ES-I3 (cell line): ENCODE measurements around the gene NOTCH1.

Source experiments
- H3K36me3 ChIP-seq: 2 replicates; pipeline ENCODE4 v1.6.1; 2013; ENCODE audit warnings: mild to moderate bottlenecking, low read length, control low read depth, moderate library complexity; ENCODE audit not compliant: insufficient read depth
- H3K4me1 ChIP-seq: 2 replicates; pipeline ENCODE4 v1.6.1; 2013; ENCODE audit warnings: mild to moderate bottlenecking, control low read depth, low read length; ENCODE audit not compliant: insufficient read depth
- H3K9ac ChIP-seq: 2 replicates; pipeline ENCODE4 v1.6.1; 2013; ENCODE audit warnings: low read depth, mild to moderate bottlenecking, low read length, moderate library complexity
- H3K9me3 ChIP-seq: 2 replicates; pipeline ENCODE4 v1.6.1; 2013; ENCODE audit warnings: mild to moderate bottlenecking, low read length, moderate library complexity; ENCODE audit not compliant: control insufficient read depth, insufficient read depth

The NOTCH1 gene

GRCh38 chr9:136549010-136549980 lies 3.4 kb upstream of the NOTCH1 start:
- Histone ChIP-seq H3K36me3 (no peaks in the 10 kb centered on the region), H3K9me3 (no peaks in the 10 kb centered on the region), H3K9ac (no peak overlapping the region), H3K4me1 (peaks cover 38% of the 10 kb centered on the region; the same call in 1 of the 2 replicates)

- Histone ChIP-seq H3K9me3 (no peaks in the 10 kb centered on the region), H3K9ac (peak overlapping the region; percentile 79; the same call in 1 of the 2 replicates), H3K36me3 (peaks cover 4% of the 10 kb centered on the region; the same call in 1 of the 2 replicates), H3K4me1 (peaks cover 38% of the 10 kb centered on the region; the same call in 1 of the 2 replicates)
Measured at GRCh38 chr9:136547508-136548215, 1.8 kb upstream of the NOTCH1 start.

- Histone ChIP-seq H3K9me3 (no peaks in the 10 kb centered on the region), H3K36me3 (peaks cover 4% of the 10 kb centered on the region; the same call in 1 of the 2 replicates), H3K9ac (peak overlapping the region; percentile 79), H3K4me1 (peaks cover 38% of the 10 kb centered on the region; the same call in 1 of the 2 replicates)
Measured at GRCh38 chr9:136546697-136547501, 1.1 kb upstream of the NOTCH1 start.

- Histone ChIP-seq H3K9ac (peak overlapping the region; percentile 94), H3K9me3 (no peaks in the 10 kb centered on the region), H3K36me3 (peaks cover 4% of the 10 kb centered on the region; the same call in 1 of the 2 replicates), H3K4me1 (peaks cover 34% of the 10 kb centered on the region; the same call in 1 of the 2 replicates)
Measured at GRCh38 chr9:136545692-136545964, 220 bp downstream of the NOTCH1 start.

- peak overlapping the region; percentile 94 for H3K9ac ChIP-seq
- peaks cover 34% of the 10 kb centered on the region; the same call in 1 of the 2 replicates for H3K4me1 ChIP-seq
- peaks cover 4% of the 10 kb centered on the region; the same call in 1 of the 2 replicates for H3K36me3 ChIP-seq
- no peaks in the 10 kb centered on the region for H3K9me3 ChIP-seq
Measured at GRCh38 chr9:136544964-136545691, 720 bp downstream of the NOTCH1 start.

- Histone ChIP-seq H3K9ac (peak overlapping the region; percentile 94), H3K9me3 (no peaks in the 10 kb centered on the region), H3K4me1 (peaks cover 34% of the 10 kb centered on the region), H3K36me3 (peaks cover 4% of the 10 kb centered on the region; the same call in 1 of the 2 replicates)
Measured at GRCh38 chr9:136544548-136544963, 1.3 kb downstream of the NOTCH1 start.

GRCh38 chr9:136543830-136544547 lies 1.9 kb downstream of the NOTCH1 start:
- Histone ChIP-seq H3K9ac (peak overlapping the region; percentile 94; the same call in 1 of the 2 replicates), H3K36me3 (peaks cover 4% of the 10 kb centered on the region; the same call in 1 of the 2 replicates), H3K4me1 (peaks cover 35% of the 10 kb centered on the region), H3K9me3 (no peaks in the 10 kb centered on the region)

- H3K9ac ChIP-seq: no peak overlapping the region
- peaks cover 4% of the 10 kb centered on the region; the same call in 1 of the 2 replicates for H3K36me3 ChIP-seq
- H3K4me1 ChIP-seq: peaks cover 28% of the 10 kb centered on the region
Measured at GRCh38 chr9:136543280-136543679, 2.6 kb downstream of the NOTCH1 start.

GRCh38 chr9:136542241-136543040 lies 3.4 kb downstream of the NOTCH1 start:
- Histone ChIP-seq H3K36me3 (peaks cover 4% of the 10 kb centered on the region; the same call in 1 of the 2 replicates), H3K9ac (no peak overlapping the region), H3K9me3 (no peaks in the 10 kb centered on the region), H3K4me1 (peaks cover 19% of the 10 kb centered on the region)

More at GRCh38 chr9:136543280-136543679, 2.6 kb downstream of the NOTCH1 start:
- no peaks in the 10 kb centered on the region for H3K9me3 ChIP-seq

- H3K9me3 ChIP-seq: no peaks in the 10 kb centered on the region
- peaks cover 14% of the 10 kb centered on the region for H3K4me1 ChIP-seq
- peaks cover 4% of the 10 kb centered on the region; the same call in 1 of the 2 replicates for H3K36me3 ChIP-seq
- no peak overlapping the region for H3K9ac ChIP-seq
Measured at GRCh38 chr9:136541709-136542108, 4.1 kb downstream of the NOTCH1 start.

GRCh38 chr9:136541179-136541578 lies 4.7 kb downstream of the NOTCH1 start:
- H3K4me1 ChIP-seq: peaks cover 14% of the 10 kb centered on the region
- H3K9me3 ChIP-seq: no peaks in the 10 kb centered on the region
- peaks cover 4% of the 10 kb centered on the region; the same call in 1 of the 2 replicates for H3K36me3 ChIP-seq
- no peak overlapping the region for H3K9ac ChIP-seq
